NB4 (cell line): ENCODE data around the gene AHCY.

ENCODE experiments used
- DNase-seq: peaks from one replicate; pipeline ENCODE4 v3.0.0; 2010; ENCODE audit warnings: low read depth
- H3K4me3 ChIP-seq: one replicate; pipeline ENCODE4 v1.5.1; 2011; ENCODE audit warnings: mild to moderate bottlenecking, low read depth, low read length, moderate library complexity
- MYC ChIP-seq: IDR thresholded peaks from 2 replicates; pipeline ENCODE4 v1.6.1; 2011; ENCODE audit warnings: low read depth, low read length
- POLR2A ChIP-seq: IDR thresholded peaks from 2 replicates; pipeline ENCODE4 v1.6.1; 2011; ENCODE audit warnings: mild to moderate bottlenecking; ENCODE audit not compliant: insufficient read length; ENCODE audit errors: extremely low read depth
- TF ChIP-seq, protein P1 (sequence below): IDR thresholded peaks from 2 replicates; pipeline ENCODE4 v1.6.1; 2011; ENCODE audit warnings: low read depth, low read length
- TF ChIP-seq, protein P2 (sequence below): IDR thresholded peaks from one replicate; pipeline ENCODE4 v1.5.1; 2012; ENCODE audit warnings: low read depth, low read length

AHCY gene

DNA sequence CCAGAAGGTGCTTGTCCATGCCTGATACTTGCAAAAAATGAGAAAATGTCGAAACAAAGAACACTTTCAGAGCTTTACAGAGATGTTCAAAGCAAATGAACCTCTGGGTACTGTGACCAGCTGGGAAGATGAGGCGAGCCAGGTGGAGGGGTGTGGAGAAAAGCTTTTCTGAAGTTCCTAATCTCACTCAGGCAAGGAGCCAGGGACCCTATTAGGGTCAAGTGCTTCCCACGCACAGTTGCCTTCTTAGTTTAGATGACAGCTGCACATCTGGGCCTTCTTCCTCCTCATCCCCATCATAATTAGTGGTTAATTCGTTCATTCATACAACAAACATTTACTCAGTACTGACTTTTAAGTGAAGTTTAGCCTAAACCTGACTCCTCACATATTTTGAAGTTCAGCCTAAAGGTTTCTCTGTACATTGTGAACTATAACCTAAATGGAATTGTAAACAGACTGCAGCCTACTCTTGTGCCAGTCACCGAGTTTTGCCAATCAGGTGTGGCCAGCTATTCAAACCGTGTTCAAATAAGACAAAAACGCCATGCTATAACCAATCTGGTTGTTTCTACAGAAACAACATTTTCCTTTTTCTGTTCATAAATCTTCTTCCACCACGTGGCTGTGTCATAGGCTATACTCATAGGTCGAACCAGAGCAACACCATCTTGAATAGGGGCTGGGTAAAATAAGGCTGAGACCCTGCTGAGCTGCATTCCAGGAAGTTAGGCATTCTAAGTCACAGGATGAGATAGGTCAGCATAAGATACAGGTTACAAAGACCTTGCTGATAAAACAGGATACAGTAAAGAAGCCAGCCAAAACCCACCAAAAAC lies 19.3 kb upstream of the AHCY start:
- no peak overlapping the region for H3K4me3 ChIP-seq
- TF ChIP-seq, protein P1, sequence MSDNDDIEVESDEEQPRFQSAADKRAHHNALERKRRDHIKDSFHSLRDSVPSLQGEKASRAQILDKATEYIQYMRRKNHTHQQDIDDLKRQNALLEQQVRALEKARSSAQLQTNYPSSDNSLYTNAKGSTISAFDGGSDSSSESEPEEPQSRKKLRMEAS = no peak
- TF ChIP-seq POLR2A = no peak
- no peak for TF ChIP-seq MYC
- TF ChIP-seq, protein P2, sequence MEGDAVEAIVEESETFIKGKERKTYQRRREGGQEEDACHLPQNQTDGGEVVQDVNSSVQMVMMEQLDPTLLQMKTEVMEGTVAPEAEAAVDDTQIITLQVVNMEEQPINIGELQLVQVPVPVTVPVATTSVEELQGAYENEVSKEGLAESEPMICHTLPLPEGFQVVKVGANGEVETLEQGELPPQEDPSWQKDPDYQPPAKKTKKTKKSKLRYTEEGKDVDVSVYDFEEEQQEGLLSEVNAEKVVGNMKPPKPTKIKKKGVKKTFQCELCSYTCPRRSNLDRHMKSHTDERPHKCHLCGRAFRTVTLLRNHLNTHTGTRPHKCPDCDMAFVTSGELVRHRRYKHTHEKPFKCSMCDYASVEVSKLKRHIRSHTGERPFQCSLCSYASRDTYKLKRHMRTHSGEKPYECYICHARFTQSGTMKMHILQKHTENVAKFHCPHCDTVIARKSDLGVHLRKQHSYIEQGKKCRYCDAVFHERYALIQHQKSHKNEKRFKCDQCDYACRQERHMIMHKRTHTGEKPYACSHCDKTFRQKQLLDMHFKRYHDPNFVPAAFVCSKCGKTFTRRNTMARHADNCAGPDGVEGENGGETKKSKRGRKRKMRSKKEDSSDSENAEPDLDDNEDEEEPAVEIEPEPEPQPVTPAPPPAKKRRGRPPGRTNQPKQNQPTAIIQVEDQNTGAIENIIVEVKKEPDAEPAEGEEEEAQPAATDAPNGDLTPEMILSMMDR = no peak
- DNase-seq = no peak

DNA sequence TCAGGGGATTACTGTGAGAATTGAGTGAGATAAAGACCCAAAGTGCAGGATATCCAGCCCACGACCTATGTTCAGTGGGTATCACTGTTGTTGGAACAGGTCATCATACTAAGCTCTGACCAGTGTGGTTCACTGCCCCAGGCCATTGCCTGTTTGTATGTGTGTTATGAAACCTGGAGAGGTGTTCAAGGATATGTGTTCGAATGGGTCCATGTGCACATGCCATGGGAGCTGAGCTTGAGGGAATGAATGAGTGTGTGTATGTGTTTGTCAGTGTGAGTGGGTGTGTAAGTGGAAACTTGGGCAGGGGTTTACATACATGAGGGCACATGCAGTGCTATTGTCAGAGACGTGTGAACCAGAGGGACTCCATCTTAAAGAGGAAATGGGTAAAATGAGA lies 17.7 kb upstream of the AHCY start:
- H3K4me3 ChIP-seq = no peak overlapping the region
- TF ChIP-seq, protein P2 = no peak
- TF ChIP-seq POLR2A (no peak), MYC (no peak)
- TF ChIP-seq, protein P1 = no peak
- no peak for DNase-seq

DNA sequence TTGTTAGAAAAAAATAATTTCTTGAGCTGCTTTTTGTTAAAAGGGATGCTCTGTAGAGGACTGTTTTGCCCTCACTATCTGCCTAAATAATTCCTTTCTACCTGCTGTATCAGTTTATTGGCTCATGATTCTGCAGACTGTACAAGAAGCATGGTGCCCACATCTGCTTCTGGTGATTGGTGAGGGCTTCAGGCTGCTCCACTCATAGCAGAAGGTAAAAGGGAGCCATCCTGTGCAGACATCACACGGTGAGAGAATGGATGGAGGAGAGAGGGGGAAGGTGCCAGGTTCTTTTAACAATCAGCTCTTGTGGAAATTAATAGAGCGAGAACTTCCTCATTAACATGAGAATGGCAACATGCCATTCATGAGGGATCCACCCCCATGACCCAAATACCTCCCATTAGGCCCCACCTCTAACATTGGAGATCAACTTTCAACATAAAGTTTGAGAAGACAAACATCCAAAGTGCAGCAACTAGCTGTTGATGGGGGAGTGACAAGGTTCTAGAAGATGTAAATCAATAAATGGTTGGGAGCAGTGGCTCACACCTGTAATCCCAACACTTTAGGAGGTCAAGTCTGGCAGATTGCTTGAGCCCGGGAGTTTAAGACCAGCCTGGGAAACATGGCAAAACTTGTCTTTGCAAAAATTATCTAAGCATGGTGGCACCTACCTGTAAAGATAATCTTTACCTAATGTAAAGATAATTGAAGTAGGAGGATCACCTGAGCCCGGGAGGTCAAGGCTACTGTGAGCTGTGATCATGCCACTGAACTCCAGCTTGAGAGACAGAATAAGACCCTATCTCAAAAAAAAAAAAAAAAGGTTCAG lies 15.7 kb upstream of the AHCY start:
- TF ChIP-seq MYC = no peak
- no peak for DNase-seq
- H3K4me3 ChIP-seq = no peak overlapping the region

DNA sequence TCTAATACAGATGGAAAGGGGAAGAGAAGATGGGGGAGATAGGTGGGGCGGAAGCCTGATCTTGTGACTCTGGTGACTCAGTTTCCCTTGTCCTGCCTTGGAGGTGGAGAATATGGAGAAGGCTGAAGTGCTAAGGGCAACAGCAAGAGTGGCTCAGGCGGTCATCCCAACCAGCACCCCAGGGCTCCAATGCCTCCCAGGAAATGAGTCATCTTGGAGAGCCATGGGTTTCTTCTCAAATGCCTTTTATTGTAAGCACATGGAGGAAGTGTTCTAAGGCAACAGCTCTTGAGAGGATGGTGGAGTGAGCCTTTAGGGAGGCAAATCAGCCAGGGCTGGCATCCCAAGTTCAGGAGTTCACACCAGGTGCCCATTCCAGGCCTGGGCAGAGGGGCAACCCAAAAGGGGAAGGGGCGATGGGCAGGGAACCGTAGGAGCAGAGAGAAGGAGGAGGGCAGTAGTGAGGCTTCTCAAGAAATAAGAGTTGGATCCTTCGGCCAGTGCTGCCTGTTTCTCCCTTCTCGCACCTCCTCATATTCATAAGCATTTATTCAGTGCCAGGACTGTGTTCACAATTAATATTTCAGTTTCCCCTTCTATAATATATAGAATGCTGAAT lies 13.2 kb upstream of the AHCY start:
- DNase-seq = peak; percentile 86
- no peak overlapping the region for H3K4me3 ChIP-seq
- TF ChIP-seq, protein P1 = peak; percentile 79
- TF ChIP-seq MYC = peak; percentile 68; the same call in 1 of the 2 replicates
- TF ChIP-seq POLR2A = no peak

DNA sequence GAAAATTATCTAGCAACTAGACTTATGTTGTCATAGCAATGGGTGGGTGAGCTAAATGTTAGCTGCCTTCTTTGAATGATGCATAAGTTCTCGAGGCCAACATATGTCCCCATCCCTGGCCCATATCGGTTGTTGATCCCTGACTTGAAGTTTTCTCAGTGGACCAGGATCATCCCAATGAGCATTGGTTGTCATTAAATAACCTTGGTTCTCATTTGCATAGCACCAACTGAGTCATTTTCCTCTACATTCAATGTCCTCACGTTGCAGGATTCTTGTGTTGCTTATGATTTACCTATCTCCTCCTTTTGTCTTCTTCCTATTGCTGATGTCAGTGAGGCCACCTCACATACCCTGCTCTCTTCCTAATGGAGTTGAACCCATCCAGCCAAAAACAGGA lies 12.1 kb upstream of the AHCY start:
- TF ChIP-seq MYC (no peak), POLR2A (no peak)
- TF ChIP-seq, protein P2 = no peak
- TF ChIP-seq, protein P1 = no peak
- no peak overlapping the region for H3K4me3 ChIP-seq
- DNase-seq = no peak

DNA sequence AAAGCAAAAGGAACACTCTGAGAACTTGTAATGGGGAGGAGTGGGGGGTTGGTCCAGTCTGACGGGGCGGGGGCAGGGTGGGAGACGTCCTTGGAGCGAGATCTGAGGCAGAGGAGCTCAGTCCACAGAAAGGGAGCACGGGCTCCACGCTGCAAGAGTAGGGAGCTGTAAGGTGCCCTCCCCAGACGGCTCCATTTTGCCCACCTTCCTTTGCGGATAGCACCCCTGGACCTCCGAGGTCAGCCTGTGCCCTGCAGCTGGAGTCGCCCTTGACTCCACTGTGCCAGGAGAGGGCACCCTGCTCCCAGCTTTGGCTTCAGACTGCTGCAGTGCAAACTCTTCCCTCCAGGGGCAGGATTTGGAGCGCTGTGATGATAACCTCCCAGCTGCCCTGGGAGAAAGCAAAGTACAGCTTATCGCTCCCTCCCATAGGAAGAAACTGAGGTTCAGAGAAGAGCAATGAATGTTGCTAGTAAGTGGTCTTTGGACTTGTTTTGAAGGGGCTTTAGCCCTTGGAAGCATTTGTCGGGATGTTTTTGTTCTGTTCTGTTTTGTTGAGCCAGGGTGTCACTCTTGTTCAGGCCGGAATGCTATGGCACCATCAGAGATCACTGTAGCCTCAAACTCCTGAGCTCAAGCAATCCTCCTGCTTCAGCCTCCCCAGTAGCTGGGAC lies 9.5 kb upstream of the AHCY start:
- no peak overlapping the region for H3K4me3 ChIP-seq
- DNase-seq = peak; percentile 91
- 0 out of 2 replicates have a peak, but pooled peaks have one; percentile 20 for TF ChIP-seq MYC
- TF ChIP-seq, protein P1 = no peak
- TF ChIP-seq, protein P2 = peak; percentile 100
